ENCODE data around the gene PADI1. TPM values are rescaled to one million over a fixed set of nuclear protein-coding genes. Genes with fewer than 3 reads are reported as not detected.

Gene PADI1
- total and polyA plus RNA-seq, 2 of the 8 experiments (the other 6 are each of a cell fraction or from before 2014, with no cell fraction given) = 0.20 to 0.30 TPM

- TF ChIP-seq CTBP2 (IDR thresholded peaks at IDR 0.05; ENCODE audit: borderline replicate concordance, insufficient read depth, insufficient read length, low read length) (no peak), E2F6 (IDR thresholded peaks at IDR 0.05) (no peak), SUZ12 (IDR thresholded peaks at IDR 0.05; ENCODE audit: low read length) (no peak), POU5F1 (IDR thresholded peaks at IDR 0.05; ENCODE audit: low read depth, low read length) (no peak), MAFK (IDR thresholded peaks at IDR 0.05; ENCODE audit: low read depth, low read length) (no peak), RNF2 (IDR thresholded peaks at IDR 0.05; ENCODE audit: borderline replicate concordance, low read depth, low read length, missing control alignments, poor library complexity, severe bottlenecking) (no peak)
These were observed 37.7 kb upstream of the PADI1 start (continued) for GRCh38 chr1:17167041-17167785.
